ENCODE results near the gene AP1G2. TPM values are rescaled to one million over a fixed set of nuclear protein-coding genes. Genes with fewer than 3 reads are reported as not detected.

AP1G2 gene
- total and polyA plus RNA-seq, 2 of the 13 experiments (the other 11 are each of a cell fraction or from before 2014, with no cell fraction given): 96.9 to 611 TPM

- TF ChIP-seq, protein P1, sequence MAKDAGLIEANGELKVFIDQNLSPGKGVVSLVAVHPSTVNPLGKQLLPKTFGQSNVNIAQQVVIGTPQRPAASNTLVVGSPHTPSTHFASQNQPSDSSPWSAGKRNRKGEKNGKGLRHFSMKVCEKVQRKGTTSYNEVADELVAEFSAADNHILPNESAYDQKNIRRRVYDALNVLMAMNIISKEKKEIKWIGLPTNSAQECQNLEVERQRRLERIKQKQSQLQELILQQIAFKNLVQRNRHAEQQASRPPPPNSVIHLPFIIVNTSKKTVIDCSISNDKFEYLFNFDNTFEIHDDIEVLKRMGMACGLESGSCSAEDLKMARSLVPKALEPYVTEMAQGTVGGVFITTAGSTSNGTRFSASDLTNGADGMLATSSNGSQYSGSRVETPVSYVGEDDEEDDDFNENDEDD (CRISPR knock-in tag; IDR thresholded peaks at IDR 0.05; ENCODE audit: borderline replicate concordance): peak; percentile 29; the same call in 1 of the 2 replicates
- TF ChIP-seq, protein P2, sequence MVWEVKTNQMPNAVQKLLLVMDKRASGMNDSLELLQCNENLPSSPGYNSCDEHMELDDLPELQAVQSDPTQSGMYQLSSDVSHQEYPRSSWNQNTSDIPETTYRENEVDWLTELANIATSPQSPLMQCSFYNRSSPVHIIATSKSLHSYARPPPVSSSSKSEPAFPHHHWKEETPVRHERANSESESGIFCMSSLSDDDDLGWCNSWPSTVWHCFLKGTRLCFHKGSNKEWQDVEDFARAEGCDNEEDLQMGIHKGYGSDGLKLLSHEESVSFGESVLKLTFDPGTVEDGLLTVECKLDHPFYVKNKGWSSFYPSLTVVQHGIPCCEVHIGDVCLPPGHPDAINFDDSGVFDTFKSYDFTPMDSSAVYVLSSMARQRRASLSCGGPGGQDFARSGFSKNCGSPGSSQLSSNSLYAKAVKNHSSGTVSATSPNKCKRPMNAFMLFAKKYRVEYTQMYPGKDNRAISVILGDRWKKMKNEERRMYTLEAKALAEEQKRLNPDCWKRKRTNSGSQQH (CRISPR knock-in tag; IDR thresholded peaks at IDR 0.05; ENCODE audit: low read depth): no peak
- TF ChIP-seq, protein P3, sequence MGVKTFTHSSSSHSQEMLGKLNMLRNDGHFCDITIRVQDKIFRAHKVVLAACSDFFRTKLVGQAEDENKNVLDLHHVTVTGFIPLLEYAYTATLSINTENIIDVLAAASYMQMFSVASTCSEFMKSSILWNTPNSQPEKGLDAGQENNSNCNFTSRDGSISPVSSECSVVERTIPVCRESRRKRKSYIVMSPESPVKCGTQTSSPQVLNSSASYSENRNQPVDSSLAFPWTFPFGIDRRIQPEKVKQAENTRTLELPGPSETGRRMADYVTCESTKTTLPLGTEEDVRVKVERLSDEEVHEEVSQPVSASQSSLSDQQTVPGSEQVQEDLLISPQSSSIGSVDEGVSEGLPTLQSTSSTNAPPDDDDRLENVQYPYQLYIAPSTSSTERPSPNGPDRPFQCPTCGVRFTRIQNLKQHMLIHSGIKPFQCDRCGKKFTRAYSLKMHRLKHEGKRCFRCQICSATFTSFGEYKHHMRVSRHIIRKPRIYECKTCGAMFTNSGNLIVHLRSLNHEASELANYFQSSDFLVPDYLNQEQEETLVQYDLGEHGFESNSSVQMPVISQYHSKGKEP (CRISPR knock-in tag; IDR thresholded peaks at IDR 0.05): no peak
- TF ChIP-seq PHF20 (CRISPR knock-in tag; IDR thresholded peaks at IDR 0.05) (0 out of 2 replicates have a peak, but pooled peaks have one; percentile 10), ZNF770 (CRISPR knock-in tag; IDR thresholded peaks at IDR 0.05) (no peak), MYNN (CRISPR knock-in tag; IDR thresholded peaks at IDR 0.05; ENCODE audit: low read depth) (no peak), ZSCAN29 (CRISPR knock-in tag; conservative IDR thresholded peaks at IDR 0.05) (0 out of 2 replicates have a peak, but pooled peaks have one; percentile 8), ZNF552 (CRISPR knock-in tag; IDR thresholded peaks at IDR 0.05; ENCODE audit: borderline replicate concordance) (no peak), HMG20A (CRISPR knock-in tag; IDR thresholded peaks at IDR 0.05; ENCODE audit: borderline replicate concordance) (no peak), GATAD2A (CRISPR knock-in tag; IDR thresholded peaks at IDR 0.05) (no peak; the same call in 1 of the 2 replicates), REL (CRISPR knock-in tag; conservative IDR thresholded peaks at IDR 0.05) (no peak), MEIS2 (CRISPR knock-in tag; IDR thresholded peaks at IDR 0.05) (no peak), ISL2 (CRISPR knock-in tag; IDR thresholded peaks at IDR 0.05) (no peak), ELF3 (CRISPR knock-in tag; IDR thresholded peaks at IDR 0.05) (no peak), ZNF780A (CRISPR knock-in tag; IDR thresholded peaks at IDR 0.05) (no peak), PAF1 (CRISPR knock-in tag; IDR thresholded peaks at IDR 0.05) (peak; percentile 62; the same call in 1 of the 2 replicates), SALL2 (CRISPR knock-in tag; IDR thresholded peaks at IDR 0.05) (no peak), ZNF20 (CRISPR knock-in tag; IDR thresholded peaks at IDR 0.05) (no peak)
- TF ChIP-seq, protein P4, sequence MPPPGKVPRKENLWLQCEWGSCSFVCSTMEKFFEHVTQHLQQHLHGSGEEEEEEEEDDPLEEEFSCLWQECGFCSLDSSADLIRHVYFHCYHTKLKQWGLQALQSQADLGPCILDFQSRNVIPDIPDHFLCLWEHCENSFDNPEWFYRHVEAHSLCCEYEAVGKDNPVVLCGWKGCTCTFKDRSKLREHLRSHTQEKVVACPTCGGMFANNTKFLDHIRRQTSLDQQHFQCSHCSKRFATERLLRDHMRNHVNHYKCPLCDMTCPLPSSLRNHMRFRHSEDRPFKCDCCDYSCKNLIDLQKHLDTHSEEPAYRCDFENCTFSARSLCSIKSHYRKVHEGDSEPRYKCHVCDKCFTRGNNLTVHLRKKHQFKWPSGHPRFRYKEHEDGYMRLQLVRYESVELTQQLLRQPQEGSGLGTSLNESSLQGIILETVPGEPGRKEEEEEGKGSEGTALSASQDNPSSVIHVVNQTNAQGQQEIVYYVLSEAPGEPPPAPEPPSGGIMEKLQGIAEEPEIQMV (CRISPR knock-in tag; IDR thresholded peaks at IDR 0.05; ENCODE audit: low read depth): no peak
- TF ChIP-seq, protein P5, sequence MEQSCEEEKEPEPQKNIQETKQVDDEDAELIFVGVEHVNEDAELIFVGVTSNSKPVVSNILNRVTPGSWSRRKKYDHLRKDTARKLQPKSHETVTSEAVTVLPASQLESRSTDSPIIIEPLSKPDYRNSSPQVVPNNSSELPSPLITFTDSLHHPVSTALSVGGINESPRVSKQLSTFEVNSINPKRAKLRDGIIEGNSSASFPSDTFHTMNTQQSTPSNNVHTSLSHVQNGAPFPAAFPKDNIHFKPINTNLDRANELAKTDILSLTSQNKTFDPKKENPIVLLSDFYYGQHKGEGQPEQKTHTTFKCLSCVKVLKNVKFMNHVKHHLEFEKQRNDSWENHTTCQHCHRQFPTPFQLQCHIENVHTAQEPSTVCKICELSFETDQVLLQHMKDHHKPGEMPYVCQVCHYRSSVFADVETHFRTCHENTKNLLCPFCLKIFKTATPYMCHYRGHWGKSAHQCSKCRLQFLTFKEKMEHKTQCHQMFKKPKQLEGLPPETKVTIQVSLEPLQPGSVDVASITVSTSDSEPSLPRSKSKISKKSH (CRISPR knock-in tag; IDR thresholded peaks at IDR 0.05; ENCODE audit: borderline replicate concordance): no peak
Observed at GRCh38 chr14:23582906-23583760, 15.5 kb upstream of the AP1G2 start (continued).
